Thyroid gland (tissue), 4 donors: ENCODE results near the gene C4orf50. TPM values are rescaled to one million over a fixed set of nuclear protein-coding genes. Genes with fewer than 3 reads are reported as not detected.
"Not testable (repeated sequence)": the region's sequence is repeated elsewhere in the genome, so short reads cannot be mapped to it uniquely, and the experiment has no call there.

Source experiments
- DNase-seq, 2 donors: peaks; one replicate each; pipeline ENCODE4 v3.0.0-alpha.2; 2019
- H3K27ac ChIP-seq, 3 donors: fragments of 200-600 bp; sonication (generic); 1 replicate in 2 of 3; 2 replicates in 1 of 3; pipeline ENCODE4 v1.5.1; 2016 to 2019; ENCODE audit warnings: mild to moderate bottlenecking in 1 of 3, moderate library complexity in 1 of 3
- H3K27me3 ChIP-seq: fragments of 200-600 bp; sonication (generic); one replicate; pipeline ENCODE4 v1.5.1; 2019
- H3K36me3 ChIP-seq, 2 donors: fragments of 200-600 bp; sonication (generic); one replicate each; pipeline ENCODE4 v1.5.1; 2016 to 2019
- H3K4me1 ChIP-seq, 2 donors: fragments of 200-600 bp; sonication (generic); one replicate each; pipeline ENCODE4 v1.5.1; 2017 to 2019
- H3K4me3 ChIP-seq, 3 donors: fragments of 200-600 bp; sonication (generic); replicated peaks in 1 of 3; 1 replicate in 2 of 3; 2 replicates in 1 of 3; pipeline ENCODE4 v1.5.1; 2016; ENCODE audit warnings: mild to moderate bottlenecking in 1 of 3
- H3K9me3 ChIP-seq: fragments of 200-600 bp; sonication (generic); one replicate; pipeline ENCODE4 v1.5.1; 2017
- POLR2A ChIP-seq, 2 donors: fragments of 450-650 bp; IDR thresholded peaks; one replicate each; pipeline ENCODE4 v1.6.1; 2017; ENCODE audit warnings: antibody characterized with exemption in 2 of 2, mild to moderate bottlenecking in 2 of 2, moderate library complexity in 1 of 2
- WGBS, 2 donors: methylation state at CpG; one replicate each; pipeline ENCODE4 v1.1.5; 2017; 5-methylcytosine and 5-hydroxymethylcytosine counted together
- intact Hi-C: fragments of 100-400 bp; cut with DNase I; formaldehyde crosslinking; loops from one replicate; pipeline ENCODE4 v1.15.1; 2023
- microRNA counts, 2 donors: library from miRNA; unstranded; fragments of <30 nt; microRNA quantifications; one replicate each; lab custom pipeline; 2016 to 2017
- microRNA-seq: library from miRNA; unstranded; fragments of <30 nt; microRNA quantifications from one replicate; pipeline ENCODE4, GENCODE V29; 2016
- small RNA-seq: library from RNA; depleted of rRNA; stranded (forward); fragments of <200 nt; gene quantifications from one replicate; pipeline ENCODE3, GENCODE V24; 2016
- total RNA-seq, 4 donors: library from RNA; depleted of rRNA; stranded (reverse); fragments of >200 nt; gene quantifications; one replicate each; pipeline ENCODE4 v1.2.3, GENCODE V29; 2016
- TF ChIP-seq, protein P1 (sequence below), 6 experiments: fragments of 200-600 bp in 3 of 6; fragments of 450-650 bp in 3 of 6; sonication (generic) in 3 of 6; IDR thresholded peaks; one replicate each; pipeline ENCODE4 v1.5.1; 2016 to 2019; ENCODE audit warnings: antibody characterized with exemption in 6 of 6, mild to moderate bottlenecking in 2 of 6, inconsistent platforms in 1 of 6, moderate library complexity in 1 of 6

The C4orf50 gene
- total RNA-seq, 4 donors from 2014 or later: 0.11 to 0.15 (median 0.13) TPM; not detected in 1

DNA sequence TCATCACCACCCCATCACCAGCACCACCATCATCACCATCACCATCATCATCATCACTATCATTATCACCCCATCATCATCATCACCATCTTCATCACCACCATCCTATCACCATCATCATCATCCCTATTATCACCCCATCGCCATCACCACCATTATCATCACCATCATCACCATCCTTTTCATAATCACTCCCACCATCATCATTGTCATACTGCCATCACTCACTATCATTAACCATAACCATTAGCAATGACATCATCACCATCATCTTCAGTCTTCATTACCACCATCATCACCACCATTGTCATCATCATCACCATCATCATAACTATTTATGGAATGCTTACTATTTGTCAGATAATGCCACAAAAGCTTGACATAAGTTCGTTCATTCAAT is 161.0 kb downstream of the C4orf50 start:
- TF ChIP-seq, protein P1, sequence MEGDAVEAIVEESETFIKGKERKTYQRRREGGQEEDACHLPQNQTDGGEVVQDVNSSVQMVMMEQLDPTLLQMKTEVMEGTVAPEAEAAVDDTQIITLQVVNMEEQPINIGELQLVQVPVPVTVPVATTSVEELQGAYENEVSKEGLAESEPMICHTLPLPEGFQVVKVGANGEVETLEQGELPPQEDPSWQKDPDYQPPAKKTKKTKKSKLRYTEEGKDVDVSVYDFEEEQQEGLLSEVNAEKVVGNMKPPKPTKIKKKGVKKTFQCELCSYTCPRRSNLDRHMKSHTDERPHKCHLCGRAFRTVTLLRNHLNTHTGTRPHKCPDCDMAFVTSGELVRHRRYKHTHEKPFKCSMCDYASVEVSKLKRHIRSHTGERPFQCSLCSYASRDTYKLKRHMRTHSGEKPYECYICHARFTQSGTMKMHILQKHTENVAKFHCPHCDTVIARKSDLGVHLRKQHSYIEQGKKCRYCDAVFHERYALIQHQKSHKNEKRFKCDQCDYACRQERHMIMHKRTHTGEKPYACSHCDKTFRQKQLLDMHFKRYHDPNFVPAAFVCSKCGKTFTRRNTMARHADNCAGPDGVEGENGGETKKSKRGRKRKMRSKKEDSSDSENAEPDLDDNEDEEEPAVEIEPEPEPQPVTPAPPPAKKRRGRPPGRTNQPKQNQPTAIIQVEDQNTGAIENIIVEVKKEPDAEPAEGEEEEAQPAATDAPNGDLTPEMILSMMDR (IDR thresholded peaks at IDR 0.05): no peak
- no peak for TF ChIP-seq POLR2A (IDR thresholded peaks at IDR 0.05)
- Histone ChIP-seq H3K27me3 (no peaks in the 10 kb centered on the region), H3K36me3 (no peaks in the 10 kb centered on the region), H3K9me3 (no peaks in the 10 kb centered on the region), H3K4me1 (no peaks in the 10 kb centered on the region), H3K27ac (no peak overlapping the region), H3K4me3 (no peak overlapping the region)
- WGBS, 2 donors: 84 to 85% methylated on average over 2 of the region's 2 CpGs
- DNase-seq: no peak
- intact Hi-C loops: no loop called here

DNA sequence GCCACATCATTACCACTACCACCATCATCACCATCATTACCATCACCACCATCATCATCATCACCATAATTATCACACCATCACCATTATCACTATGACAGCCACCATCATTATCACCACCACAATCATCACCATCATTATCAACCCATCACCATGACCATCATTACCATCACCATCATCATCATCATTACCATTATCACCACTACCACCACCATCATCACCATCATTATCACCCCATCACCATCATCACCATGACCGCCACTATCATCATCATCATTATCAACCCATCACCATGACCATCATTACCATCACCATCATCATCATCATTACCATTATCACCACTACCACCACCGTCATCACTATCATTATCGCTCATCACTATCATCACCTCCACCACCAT is 161.9 kb downstream of the C4orf50 start:
- H3K4me3 ChIP-seq, intact Hi-C loops, DNase-seq: not testable (repeated sequence)

DNA sequence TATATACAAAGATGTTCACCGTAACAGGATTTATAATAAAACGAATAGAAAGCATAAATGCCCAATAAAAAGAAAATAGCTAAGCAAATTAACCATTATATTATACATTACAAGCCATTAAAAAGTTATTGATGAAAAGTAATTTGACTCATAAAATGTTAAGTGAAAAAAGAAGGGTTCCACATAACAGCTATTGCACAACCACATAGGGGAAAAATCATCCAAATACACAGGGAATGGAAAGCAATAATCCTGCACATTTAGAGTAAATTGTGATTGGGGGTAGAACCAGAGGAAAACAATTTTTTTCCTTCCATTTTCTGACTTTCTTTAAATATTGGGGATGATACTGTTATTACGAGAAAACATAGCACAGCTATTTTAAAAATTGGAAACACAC is 163.3 kb downstream of the C4orf50 start:
- Histone ChIP-seq H3K4me3 (no peak overlapping the region), H3K4me1 (no peaks in the 10 kb centered on the region), H3K27me3 (no peaks in the 10 kb centered on the region), H3K36me3 (no peaks in the 10 kb centered on the region), H3K9me3 (no peaks in the 10 kb centered on the region), H3K27ac (no peak overlapping the region)
- intact Hi-C loops: no loop called here
- no peak for DNase-seq
- TF ChIP-seq, protein P1 (IDR thresholded peaks at IDR 0.05): no peak
- no peak for TF ChIP-seq POLR2A (IDR thresholded peaks at IDR 0.05)
- WGBS, 2 donors: 91 to 95% methylated on average over 3 of the region's 3 CpGs

More for the DNA sequence above, 161.9 kb downstream of the C4orf50 start:
- H3K27me3 ChIP-seq, H3K9me3 ChIP-seq, H3K27ac ChIP-seq, H3K4me1 ChIP-seq, H3K36me3 ChIP-seq: not testable (repeated sequence)
- 95 to 96% methylated on average over 3 of the region's 3 CpGs for WGBS, 2 donors

- no peak for DNase-seq
- no peak overlapping the region for H3K27ac ChIP-seq
- no peak for TF ChIP-seq POLR2A (IDR thresholded peaks at IDR 0.05)
- TF ChIP-seq, protein P1 (IDR thresholded peaks at IDR 0.05): no peak
- WGBS, 2 donors: 72 to 83% methylated on average over 9 of the region's 9 CpGs
- no peaks in the 10 kb centered on the region for H3K4me1 ChIP-seq
- H3K36me3 ChIP-seq: no peaks in the 10 kb centered on the region
- H3K9me3 ChIP-seq: no peaks in the 10 kb centered on the region
- H3K4me3 ChIP-seq: no peak overlapping the region
- intact Hi-C loops: no loop called here
- no peaks in the 10 kb centered on the region for H3K27me3 ChIP-seq
Observed at GRCh38 chr4:5852523-5853202, 165.6 kb downstream of the C4orf50 start.

DNA sequence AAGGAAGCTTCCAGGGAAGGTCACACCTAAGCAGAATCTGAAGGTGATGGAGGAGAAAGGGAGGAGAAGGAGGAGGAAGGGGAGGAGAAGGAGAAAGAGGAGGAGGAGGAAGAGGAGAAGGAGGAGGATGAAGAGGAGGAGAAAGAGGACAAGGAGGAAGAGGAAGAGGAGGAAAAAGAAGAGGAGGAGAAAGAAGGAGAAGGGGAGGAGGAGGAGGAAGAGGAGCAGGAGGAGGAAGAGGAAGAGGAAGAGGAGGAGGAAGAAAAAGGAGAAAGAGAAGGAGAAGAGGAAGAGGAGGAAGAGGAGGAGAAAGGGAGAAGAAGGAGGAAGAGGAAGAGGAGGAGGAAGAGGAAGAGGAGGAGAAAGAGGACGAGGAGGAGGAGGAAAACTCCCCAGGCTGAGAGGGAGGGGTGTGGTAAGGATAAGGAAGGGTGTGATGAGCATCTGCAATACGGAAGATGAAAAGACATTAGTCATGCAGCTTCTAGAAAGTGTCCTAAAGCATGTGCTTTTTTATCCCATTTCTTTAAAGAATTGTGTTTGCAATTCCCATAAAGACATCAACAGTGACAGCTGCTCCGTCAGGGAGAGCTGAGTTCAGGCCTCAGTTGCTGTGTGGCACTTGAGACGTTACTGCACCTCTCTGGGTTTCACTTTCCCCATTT is 166.5 kb downstream of the C4orf50 start:
- WGBS, 2 donors: 76 to 81% methylated on average over 4 of the region's 4 CpGs
- Histone ChIP-seq H3K27ac (no peak overlapping the region), H3K9me3 (no peaks in the 10 kb centered on the region), H3K27me3 (no peaks in the 10 kb centered on the region), H3K4me1 (no peaks in the 10 kb centered on the region), H3K4me3 (no peak overlapping the region), H3K36me3 (no peaks in the 10 kb centered on the region)
- TF ChIP-seq, protein P1 (IDR thresholded peaks at IDR 0.05): no peak
- no peak for TF ChIP-seq POLR2A (IDR thresholded peaks at IDR 0.05)
- intact Hi-C loops: no loop called here
- no peak for DNase-seq

MicroRNA genes within 50 kb of the gene (microRNA counts, 767-probe panel; counts per million panel counts)
- 0 to 1,080 counts per million in 2 donors for microRNA hsa-miR-378d (lab: Ali Mortazavi, UCI)

Small RNA genes within 50 kb of the gene (microRNA-seq; reads per million reads assigned to microRNA genes)
- gene MIR378D1: not detected

Small RNA genes within 50 kb of the gene (small RNA-seq; reads per million reads assigned to genes)
- gene MIR378D1: not detected

Other genes starting within 250 kb of the C4orf50 start
- 1 to 10 TPM in 1 of 4 donors, under 1 TPM in 2, not detected in 1; 0.63 to 3.0 (median 0.81) TPM for gene CRMP1, start 125.3 kb downstream of the C4orf50 start, total RNA-seq
- 1 to 10 TPM in 2 of 4 donors, under 1 TPM in 2; 0.67 to 1.9 (median 1.1) TPM for gene JAKMIP1, start 182.1 kb upstream of the C4orf50 start, total RNA-seq